NK-92 (cell line): ENCODE data around the gene SON.
"Not testable (repeated sequence)": the region's sequence is repeated elsewhere in the genome, so short reads cannot be mapped to it uniquely, and the experiment has no call there.

ENCODE experiments used
- DNase-seq: peaks from one replicate; lab custom pipeline; 2025; ENCODE audit not compliant: unreplicated experiment; lab: John Stamatoyannopoulos, UW

SON gene

DNA sequence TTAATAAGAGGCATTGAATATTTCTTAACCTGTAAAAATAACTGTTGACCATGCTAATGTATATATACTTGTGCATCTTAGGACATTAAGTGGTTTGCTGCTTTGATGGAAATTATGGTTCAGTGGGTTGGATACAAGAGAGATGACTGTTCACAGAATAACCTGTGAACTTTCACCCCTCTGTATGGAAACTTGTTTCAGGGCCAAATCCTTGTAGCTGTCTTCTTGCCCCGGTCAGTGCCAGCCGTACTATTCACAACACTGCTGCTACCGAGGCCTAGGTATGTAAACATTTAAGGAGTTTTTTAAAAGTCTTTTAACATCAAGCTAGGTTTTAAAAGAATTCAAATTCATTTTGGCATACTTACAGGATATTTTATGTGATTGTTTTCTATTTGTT lies 29.5 kb downstream of the SON start:
- DNase-seq, result no peak

DNA sequence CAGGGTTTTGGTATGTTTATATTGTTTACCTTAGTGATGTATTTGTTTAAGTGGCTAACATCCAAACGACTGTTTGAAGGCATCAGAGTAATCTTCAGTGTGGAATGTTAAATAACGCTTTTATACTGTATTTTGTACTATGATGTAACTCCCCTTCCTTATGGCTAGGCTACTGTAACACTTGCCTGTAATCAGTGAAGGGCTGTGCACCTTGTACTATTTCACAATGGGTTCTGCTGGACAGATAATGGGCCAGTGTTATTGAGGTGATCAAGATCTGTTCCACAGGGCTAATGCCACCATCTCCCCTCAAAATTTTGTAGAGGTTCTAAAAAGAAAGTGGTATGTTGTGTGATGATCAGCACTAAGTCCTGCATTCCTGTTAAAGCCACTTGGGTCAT lies 33.9 kb downstream of the SON start:
- not testable (repeated sequence) for DNase-seq

DNA sequence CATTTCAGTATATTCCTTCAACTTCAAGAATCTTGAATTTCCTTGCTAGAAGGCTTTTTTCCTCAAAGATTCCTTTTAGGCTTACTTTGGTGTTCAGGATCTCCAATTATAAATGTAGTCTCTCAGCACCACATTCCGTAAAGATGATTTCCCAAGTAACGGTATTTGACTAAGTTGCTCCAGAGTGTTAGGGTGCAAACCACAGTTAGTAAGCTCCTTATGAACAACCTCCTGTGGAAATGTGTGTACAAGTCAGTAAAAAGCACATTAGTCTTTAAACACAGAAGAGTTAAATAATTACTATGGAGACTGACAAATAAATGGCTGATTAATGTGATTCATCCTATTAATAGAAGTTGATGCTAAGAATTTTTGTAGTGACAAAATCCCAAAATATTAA lies 35.4 kb downstream of the SON start:
- DNase-seq, result no peak

DNA sequence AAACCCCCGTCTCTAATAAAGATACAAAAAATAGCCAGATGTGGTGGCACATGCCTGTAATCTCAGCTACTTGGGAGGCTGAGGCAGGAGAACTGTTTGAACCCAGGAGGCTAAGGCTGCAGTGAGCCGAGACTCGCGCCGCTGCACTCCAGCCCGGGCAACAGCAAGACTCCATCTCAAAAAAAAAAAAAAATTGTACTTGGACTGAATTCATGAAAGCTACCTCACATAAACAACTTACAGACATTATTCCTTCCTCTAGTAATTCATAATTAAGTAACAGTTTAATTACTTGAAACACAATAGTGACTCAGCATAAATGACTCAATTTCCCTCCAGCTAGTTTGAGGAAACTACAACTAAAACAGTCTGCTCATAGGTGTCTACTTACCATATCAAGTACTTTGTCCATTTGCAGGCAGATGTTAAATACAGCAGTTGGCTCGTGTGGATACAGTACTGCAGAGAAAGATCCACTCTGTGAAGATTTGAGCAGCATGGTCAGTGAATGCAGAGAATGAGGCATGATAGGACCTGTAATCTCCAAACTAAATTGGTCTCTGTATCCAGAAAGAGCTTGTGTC lies 36.2 kb downstream of the SON start:
- no peak for DNase-seq

DNA sequence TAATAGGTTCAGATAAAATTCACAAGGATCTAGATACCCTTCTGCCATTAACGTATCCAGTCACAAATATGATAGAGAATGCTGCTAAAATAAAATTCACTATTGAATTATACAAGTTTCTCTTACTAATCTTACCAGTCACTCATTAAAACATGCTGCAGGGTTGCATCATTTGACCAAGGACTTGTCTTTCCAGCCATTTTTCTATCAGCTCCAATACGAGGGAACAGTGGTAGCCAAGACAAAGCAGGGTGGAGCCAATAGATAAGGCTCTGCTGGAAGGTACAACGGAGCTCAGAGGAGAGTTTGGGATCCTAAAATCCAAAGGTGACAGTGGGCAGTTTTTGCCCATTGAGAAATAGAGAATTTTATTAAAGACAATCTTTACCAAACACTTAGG lies 41.6 kb downstream of the SON start:
- DNase-seq, result no peak

DNA sequence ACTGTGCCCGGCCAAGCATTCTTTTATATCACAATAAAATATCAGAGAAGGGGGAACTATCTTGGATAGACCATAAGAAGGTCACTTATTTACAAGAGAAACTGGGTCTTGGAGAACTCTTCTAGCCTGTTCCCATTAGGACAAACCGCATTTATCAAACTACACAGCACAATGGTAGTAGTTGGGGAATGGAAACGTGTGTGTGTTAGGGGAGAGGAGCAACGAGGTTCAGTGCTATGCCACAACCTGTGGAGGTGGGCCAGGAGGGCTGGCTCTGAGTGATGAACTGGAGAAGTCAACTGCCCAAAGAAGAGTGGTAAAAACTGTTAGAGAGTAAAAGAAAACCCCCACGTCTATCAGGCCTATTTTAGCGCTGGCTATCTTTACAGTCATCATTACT lies 44.1 kb downstream of the SON start:
- DNase-seq, result no peak

DNA sequence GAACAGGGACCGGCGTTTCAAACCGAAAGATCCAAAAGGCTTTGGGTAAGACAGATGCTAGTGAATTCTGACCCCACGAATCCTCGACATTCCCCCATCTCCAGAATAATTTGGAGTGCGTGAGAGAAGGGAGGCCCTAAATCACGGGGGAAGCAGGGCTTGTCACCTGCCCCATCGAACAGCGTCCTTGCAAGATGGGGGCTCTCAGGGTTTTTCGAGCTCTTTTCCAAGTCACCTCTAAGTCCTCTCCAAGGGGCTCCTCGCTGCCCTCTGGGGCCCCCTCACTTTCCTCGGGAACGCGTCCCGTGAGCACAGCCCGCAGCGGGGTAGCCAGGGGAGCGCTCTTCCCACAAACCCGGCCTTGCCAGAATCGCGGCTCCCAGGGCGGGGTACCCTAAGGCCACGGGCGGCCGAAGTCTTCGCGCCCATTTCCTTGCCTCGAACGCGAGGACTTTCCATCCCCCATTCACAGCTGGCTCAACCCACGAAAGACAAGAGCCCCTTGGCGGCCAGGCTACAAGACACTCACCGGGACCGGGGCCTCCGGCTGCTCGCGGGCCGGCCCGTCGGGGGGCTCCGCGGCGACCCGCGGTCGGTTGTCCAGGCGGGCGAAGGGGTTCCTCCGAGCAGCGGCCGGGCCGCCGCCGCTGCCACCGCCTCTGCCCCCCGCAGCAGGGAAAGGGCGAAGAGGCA lies 45.1 kb downstream of the SON start:
- no peak for DNase-seq

DNA sequence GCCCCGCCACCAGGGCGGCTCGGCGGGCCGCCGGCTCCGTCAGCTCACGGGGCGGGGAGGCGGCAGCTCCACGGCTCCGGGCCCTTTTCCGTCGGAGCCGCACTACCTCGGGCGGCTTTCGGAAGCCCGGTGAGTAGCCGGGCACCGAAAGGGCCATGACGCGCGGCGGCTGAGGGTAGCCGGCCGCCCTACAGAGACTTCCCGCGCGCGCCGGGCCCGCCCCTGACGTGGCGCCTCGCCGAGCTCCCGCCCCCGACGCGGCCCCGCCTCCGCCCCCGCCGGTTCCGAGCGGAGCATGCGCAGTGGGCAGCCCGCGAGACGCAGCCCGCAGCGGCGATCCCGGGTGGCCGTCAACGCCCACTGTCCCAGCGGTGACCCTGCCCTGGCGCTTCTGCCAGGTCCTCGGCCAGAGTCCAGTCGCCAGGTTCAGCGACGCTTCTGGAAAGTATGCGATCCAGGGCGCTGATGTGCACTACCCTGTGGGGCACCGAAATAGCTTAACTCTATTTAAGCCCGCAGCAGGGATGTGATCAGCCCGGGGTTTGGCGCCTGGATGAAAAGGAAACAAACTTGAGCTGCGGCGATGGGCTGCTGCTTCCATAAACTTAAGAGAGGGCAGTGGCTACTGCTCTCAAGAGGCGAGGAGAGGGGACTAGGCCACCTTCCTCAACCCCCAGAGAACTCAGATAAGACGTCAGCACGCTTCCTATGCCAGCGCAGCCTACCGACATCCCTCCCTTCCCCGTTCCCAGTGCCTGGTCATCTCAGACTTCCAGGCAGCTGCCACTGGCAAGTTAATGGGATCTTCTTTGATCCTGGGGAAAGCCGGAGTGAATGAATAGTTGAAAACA lies 45.9 kb downstream of the SON start, which contains the start of gene DONSON:
Gene DONSON (minus strand): TSS at position 200 of the 851 bp plus-strand sequence. CDS start 43 bp downstream, at position 157.
- DNase-seq, result peak; percentile 41

DNA sequence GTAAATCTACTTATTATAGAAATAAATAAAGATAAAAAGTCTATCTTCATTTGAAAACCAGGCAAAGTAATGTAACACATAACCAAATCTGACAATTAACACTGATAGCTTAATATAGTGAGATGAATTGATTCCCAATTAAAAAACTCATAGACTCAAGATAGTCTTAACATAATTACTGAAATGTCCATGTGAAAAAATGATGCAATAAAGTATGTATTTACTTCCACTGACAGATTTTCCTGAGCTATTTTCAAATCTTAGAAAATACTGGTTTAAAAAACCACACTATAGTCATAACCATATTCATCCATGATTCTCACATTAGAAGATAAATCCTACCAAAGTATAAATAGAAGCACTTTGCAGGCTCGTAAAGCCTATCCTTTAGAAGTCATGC lies 55.2 kb downstream of the SON start:
- DNase-seq, result no peak

DNA sequence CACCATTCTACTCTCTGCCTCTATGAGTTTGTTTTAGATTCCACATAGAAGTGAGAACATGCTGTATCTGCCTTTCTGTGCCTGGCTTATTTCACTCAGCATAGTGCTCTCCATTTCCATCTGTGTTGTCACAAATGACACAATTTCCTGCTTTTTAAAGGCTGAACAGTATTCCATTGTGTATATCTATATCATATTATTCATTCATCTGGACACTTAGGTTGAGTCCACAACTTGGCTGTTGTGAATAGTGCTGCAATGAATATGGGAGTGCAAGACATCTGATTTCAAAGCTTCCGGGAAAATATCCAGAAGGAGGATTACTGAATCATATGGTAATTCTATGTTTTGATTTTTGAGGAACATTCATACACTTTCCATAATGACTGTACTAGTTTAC lies 65.7 kb downstream of the SON start:
- DNase-seq, result no peak

DNA sequence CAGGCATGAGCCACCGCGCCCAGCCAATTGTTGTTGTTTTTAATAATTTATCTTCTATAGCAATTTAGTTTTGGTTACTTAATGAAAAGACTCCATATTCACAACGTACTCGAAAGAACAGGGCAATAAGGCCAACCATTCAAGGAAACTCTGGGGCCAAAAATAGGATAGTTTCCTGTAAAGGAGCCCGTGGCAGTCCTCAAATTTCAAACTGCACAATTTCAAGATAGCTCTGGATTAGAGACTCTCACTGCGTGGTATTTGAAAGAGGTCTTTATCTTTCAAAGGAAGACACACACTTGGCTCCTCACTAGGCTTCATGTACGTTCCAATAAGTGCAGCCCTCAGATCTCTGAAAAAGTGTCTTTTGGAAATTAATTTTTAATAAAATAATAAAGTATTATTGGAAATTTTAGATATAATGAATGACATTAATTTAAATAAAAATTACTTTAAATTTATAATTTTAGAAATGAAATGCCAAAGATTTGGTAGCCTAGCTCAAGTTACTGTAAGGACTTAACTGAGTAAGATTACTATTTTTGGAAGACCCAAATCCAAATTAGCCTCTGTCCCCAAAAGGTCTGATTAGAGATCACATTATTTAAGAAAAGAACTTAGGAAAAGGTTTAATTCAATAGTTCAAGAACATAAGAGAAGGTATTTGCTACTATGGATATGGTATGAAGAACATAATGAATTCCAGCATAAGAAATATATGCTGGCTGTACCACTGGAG lies 68.3 kb downstream of the SON start:
- no peak for DNase-seq

DNA sequence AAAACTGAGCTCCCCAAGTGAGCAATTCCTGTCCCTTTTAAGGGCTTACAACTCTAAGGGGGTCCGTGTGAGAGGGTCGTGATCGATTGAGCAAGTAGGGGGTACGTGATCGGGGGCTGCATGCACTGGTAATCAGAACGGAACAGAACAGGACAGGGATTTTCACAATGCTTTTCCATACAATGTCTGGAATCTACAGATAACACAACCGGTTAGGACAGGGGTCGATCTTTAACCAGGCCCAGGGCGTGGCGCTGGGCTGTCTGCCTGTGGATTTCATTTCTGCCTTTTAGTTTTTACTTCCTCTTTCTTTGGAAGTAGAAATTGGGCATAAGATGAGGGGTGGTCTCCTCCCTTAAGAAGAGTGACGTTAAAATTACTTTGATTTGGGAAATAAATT lies 74.7 kb downstream of the SON start:
- not testable (repeated sequence) for DNase-seq

DNA sequence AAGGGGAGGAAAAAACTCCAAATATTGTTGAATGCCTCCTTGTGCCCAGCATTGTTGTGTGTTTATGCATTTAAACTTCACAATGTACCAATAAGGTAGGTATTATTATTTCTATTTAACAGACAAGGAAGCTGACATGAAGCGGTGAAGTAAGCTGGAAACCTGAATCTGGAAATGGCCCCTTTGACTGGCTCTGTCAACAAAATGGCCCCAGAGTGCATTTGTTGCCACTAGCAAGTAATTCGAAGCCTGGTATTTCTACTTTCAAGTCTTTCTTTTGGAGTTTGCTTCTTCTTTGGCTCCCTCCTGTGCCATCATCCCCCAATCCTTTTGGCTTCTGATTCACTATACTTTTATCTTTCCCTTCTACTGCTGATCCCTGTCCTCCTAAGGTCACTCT lies 75.6 kb downstream of the SON start:
- no peak for DNase-seq

DNA sequence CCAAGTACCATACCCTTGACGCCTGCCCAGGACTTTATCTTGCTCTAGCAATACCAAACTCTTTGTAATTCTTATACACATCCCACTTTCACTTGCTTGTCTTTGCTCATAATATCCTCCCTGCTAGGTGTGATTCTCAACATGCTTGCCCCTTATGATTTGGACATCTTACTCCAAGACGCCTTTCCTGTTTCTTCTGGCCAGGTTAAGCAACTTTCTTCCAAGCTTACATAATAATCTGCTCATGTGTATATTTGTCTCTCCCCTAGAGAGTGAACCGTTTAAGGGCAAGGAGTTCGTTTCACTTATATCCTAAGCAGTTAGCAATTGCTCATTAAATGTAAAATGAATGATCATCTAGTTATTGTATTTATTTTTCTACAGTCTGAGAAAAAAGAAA lies 76.9 kb downstream of the SON start:
- no peak for DNase-seq

DNA sequence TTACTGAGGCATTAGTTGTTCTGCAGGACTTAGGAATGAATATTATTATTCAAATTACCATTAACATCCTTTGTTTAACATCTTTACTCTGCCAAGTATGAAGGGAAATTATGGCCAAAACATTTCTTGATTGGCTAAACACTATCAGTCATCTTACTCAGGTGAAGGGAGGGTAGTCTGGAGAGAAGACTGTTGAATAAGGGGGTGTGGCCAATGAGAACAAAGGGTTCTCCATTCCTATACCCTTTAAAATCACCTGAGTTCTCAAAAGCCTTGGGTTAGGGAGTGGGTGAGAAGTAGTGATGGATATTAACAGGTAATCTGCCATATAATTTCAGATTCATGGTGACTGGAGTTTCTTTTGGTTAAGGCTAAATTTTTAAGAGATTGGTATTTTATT lies 79.4 kb downstream of the SON start:
- no peak for DNase-seq

DNA sequence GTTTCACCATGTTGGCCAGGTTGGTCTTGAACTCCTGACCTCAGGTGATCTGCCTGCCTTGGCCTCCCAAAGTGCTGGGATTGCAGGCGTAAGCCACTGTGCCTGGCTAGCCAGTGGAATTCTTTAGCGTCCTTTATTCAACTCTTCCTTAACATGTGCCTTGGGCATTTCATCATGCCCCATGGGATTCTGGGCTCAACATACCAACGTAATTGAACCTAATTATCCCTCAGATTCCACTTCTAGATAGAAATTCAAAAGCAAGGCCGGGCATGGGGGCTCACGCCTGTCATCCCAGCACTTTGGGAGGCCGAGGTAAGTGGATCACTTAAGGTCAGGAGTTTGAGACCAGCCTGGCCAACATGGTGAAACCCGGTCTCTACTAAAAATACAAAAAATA lies 83.3 kb downstream of the SON start:
- not testable (repeated sequence) for DNase-seq
